ENCODE measurements around the gene TOR1A. TPM values are rescaled to one million over a fixed set of nuclear protein-coding genes. Genes with fewer than 3 reads are reported as not detected.

Gene TOR1A
- total and polyA plus RNA-seq, 12 donors: 10.9 to 19.8 (median 13.3) TPM

DNA sequence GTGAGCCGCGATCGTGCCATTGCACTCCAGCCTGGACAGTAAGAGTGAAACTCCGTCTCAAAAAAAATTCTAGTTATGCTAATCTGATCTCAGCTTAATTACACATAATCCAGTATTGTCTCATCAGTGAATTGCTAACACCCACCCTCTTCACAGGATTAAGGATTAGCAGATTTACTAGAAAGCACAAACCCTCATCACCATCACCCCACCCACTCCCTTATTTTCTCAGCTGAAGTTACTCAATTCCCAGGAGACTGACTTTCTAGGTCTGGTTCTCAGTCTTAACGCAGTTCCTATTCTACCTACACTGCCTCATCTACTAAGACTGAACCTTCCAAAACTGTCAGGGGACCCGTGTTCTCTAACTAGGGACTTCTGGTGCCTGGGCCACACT lies 12.0 kb downstream of the TOR1A start:
- 88% methylated on average over 6 of the region's 6 CpGs for WGBS, 2 donors
- TF ChIP-seq, protein P1, sequence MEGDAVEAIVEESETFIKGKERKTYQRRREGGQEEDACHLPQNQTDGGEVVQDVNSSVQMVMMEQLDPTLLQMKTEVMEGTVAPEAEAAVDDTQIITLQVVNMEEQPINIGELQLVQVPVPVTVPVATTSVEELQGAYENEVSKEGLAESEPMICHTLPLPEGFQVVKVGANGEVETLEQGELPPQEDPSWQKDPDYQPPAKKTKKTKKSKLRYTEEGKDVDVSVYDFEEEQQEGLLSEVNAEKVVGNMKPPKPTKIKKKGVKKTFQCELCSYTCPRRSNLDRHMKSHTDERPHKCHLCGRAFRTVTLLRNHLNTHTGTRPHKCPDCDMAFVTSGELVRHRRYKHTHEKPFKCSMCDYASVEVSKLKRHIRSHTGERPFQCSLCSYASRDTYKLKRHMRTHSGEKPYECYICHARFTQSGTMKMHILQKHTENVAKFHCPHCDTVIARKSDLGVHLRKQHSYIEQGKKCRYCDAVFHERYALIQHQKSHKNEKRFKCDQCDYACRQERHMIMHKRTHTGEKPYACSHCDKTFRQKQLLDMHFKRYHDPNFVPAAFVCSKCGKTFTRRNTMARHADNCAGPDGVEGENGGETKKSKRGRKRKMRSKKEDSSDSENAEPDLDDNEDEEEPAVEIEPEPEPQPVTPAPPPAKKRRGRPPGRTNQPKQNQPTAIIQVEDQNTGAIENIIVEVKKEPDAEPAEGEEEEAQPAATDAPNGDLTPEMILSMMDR (IDR thresholded peaks at IDR 0.05): no peak
- no peaks in the 10 kb centered on the region for H3K9me3 ChIP-seq
- no peak for DNase-seq
- no peak for ATAC-seq
- H3K27ac ChIP-seq: no peak overlapping the region
- no peaks in the 10 kb centered on the region for H3K27me3 ChIP-seq
- intact Hi-C loops (cut with DNase I): no loop called here
- peaks cover 0 to 98% (median 30%) of the 10 kb centered on the region in 9 donors for H3K36me3 ChIP-seq
- no peaks in the 10 kb centered on the region for H3K4me1 ChIP-seq
- H3K4me3 ChIP-seq: no peak overlapping the region

DNA sequence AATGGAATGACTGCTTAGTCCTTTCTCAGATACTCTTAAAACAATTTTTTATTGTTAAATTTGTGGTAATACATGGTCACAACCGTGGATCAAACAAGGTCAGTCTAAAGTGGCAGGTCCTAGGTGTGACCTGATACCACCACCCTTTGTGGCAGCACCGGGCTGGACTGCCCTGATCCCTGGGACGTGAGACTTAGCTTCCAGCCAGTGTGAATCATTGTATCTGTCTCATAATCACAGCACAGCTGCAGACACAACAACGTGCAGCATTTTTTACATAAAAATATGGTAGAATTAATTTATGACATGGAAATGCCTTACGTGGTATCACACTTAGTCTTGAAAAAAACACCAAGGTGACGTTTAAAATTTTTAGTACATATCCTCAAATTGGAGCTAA lies 13.1 kb downstream of the TOR1A start:
- no peak overlapping the region for H3K27ac ChIP-seq
- 82 to 86% methylated on average over 6 of the region's 6 CpGs for WGBS, 2 donors
- peaks cover 0 to 98% (median 19%) of the 10 kb centered on the region in 9 donors for H3K36me3 ChIP-seq
- intact Hi-C loops (cut with DNase I): no loop called here
- DNase-seq (no peak), ATAC-seq (no peak)
- H3K9me3 ChIP-seq: no peaks in the 10 kb centered on the region
- H3K4me3 ChIP-seq: no peak overlapping the region
- H3K4me1 ChIP-seq: peaks cover 0 to 8% (median 0%) of the 10 kb centered on the region in 9 donors
- TF ChIP-seq, protein P1 (IDR thresholded peaks at IDR 0.05): no peak
- no peaks in the 10 kb centered on the region for H3K27me3 ChIP-seq

DNA sequence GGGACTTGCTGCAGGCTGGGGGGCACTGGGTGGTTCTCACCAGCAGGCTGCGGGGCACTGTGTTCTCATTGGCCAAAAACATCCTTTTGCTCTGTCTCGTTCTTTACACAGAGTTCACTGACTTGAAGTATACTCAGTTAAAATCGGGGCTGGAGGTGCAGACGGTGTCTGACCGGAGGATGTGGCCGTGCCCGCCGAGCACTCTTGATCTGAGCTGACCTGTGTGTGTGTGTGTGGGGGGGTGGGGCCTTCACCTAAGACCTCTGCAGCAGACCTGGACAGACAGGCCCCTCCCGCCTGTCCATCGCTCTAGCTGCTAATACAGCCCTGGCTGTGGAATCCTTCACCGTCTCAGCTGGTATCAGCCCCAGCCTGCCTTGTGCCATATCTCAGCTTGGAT lies 13.8 kb downstream of the TOR1A start:
- intact Hi-C loops (cut with DNase I): no loop called here
- 90 to 92% methylated on average over 11 of the region's 11 CpGs for WGBS, 2 donors
- H3K9me3 ChIP-seq: no peaks in the 10 kb centered on the region
- H3K27me3 ChIP-seq: no peaks in the 10 kb centered on the region
- TF ChIP-seq, protein P1 (IDR thresholded peaks at IDR 0.05): no peak
- ATAC-seq (no peak), DNase-seq (no peak)
- peaks cover 0 to 98% (median 13%) of the 10 kb centered on the region in 9 donors for H3K36me3 ChIP-seq
- H3K4me1 ChIP-seq: peaks cover 0 to 14% (median 0%) of the 10 kb centered on the region in 9 donors
- no peak overlapping the region for H3K27ac ChIP-seq
- H3K4me3 ChIP-seq: no peak overlapping the region

DNA sequence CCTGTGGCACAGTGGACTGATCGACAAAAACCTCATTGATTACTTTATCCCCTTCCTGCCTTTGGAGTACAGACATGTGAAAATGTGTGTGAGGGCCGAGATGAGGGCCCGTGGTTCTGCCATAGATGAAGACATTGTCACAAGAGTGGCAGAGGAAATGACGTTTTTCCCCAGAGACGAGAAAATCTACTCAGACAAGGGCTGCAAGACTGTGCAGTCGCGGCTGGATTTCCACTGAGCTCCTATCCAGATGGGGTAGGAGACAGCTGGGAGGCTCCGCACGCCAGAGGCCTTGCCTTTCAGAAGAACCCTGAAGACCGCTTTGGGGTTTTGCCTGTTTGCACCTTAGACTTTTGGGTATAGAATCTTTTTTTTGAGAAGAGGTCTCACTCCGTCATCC lies 14.6 kb downstream of the TOR1A start:
- no peaks in the 10 kb centered on the region for H3K9me3 ChIP-seq
- TF ChIP-seq, protein P1 (IDR thresholded peaks at IDR 0.05): no peak
- H3K4me1 ChIP-seq: peaks cover 0 to 18% (median 2%) of the 10 kb centered on the region in 9 donors
- intact Hi-C loops (cut with DNase I): no loop called here
- ATAC-seq (no peak), DNase-seq (no peak)
- H3K4me3 ChIP-seq: no peak overlapping the region
- peaks cover 0 to 98% (median 12%) of the 10 kb centered on the region in 9 donors for H3K36me3 ChIP-seq
- 73 to 81% methylated on average over 11 of the region's 11 CpGs for whole genome bisulfite sequencing, 2 donors
- H3K27me3 ChIP-seq: no peaks in the 10 kb centered on the region
- H3K27ac ChIP-seq: no peak overlapping the region

Data from heart right ventricle (tissue), 16 donors.